K562 (cell line): Measurements from ENCODE around the gene DTX4. TPM values are rescaled to one million over a fixed set of nuclear protein-coding genes. Genes with fewer than 3 reads are reported as not detected.

ENCODE experiments used
- ATAC-seq: fragments of 200-7000 bp; cut with Tn5 transposase; 3 replicates; pipeline ENCODE4 v1.9.1; 2020; ENCODE audit warnings: moderate library complexity
- Bru-seq: library from RNA; stranded (reverse); fragments of 400-500 nt; gene quantifications from one replicate; lab custom pipeline; 2021; lab: Mats Ljungman, UMichigan
- BruChase-seq, 2 experiments: library from RNA; stranded (reverse); fragments of 400-500 nt; gene quantifications; one replicate each; lab custom pipeline; 2021; lab: Mats Ljungman, UMichigan
- BruUV-seq: library from RNA; stranded (reverse); fragments of 400-500 nt; replicated peaks from 2 replicates; lab custom pipeline; 2021; lab: Mats Ljungman, UMichigan
- CTCF ChIA-PET: fragments of 300-600 bp; formaldehyde crosslinking; extraction: SDS; loops from one replicate; lab custom pipeline; 2021; ENCODE audit warnings: low intra/inter-chr PET ratio; lab: Yijun Ruan, JAX
- POLR2A ChIA-PET: fragments of 300-600, 350-650 bp; sonication (Branson Sonifier 250); formaldehyde crosslinking; extraction: SDS; loops from one replicate; lab custom pipeline; 2021; ENCODE audit warnings: antibody characterized with exemption, inconsistent platforms; lab: Yijun Ruan, JAX
- DNase-seq, 4 experiments: peaks; one replicate each; pipeline versions ENCODE4 v3.0.0 to v3.0.0-alpha.2; 2011 to 2018; ENCODE audit warnings: low spot score in 3 of 4, mixed read lengths in 3 of 4; ENCODE audit errors: extremely low read depth in 1 of 4
- FAIRE-seq: peaks from 2 replicates; lab custom pipeline; 2011; peaks lifted over from hg19 to GRCh38; lab: Jason Lieb, UNC
- H2AFZ ChIP-seq: 2 replicates; pipeline ENCODE4 v1.6.0; 2011; ENCODE audit warnings: low read depth, low read length, control low read depth, inconsistent platforms
- H3K27ac ChIP-seq: fragments of 200-600 bp; 3 replicates; pipeline ENCODE4 v1.8.0; 2011; ENCODE audit warnings: low read depth, mild to moderate bottlenecking, control low read depth, inconsistent platforms, low read length, moderate library complexity, mixed read lengths; ENCODE audit errors: extremely low read depth
- H3K27me3 ChIP-seq, 2 experiments: fragments of 300-600 bp in 1 of 2; 2 replicates in 1 of 2; 3 replicates in 1 of 2; pipeline versions ENCODE4 v1.6.0 to v1.8.0; 2011; ENCODE audit warnings: inconsistent platforms in 2 of 2, low read length in 2 of 2, mild to moderate bottlenecking in 1 of 2, mixed read lengths in 1 of 2, moderate library complexity in 1 of 2; ENCODE audit not compliant: control insufficient read depth in 2 of 2, insufficient read depth in 2 of 2
- H3K36me3 ChIP-seq: fragments of 300-600 bp; 3 replicates; pipeline ENCODE4 v1.8.0; 2011; ENCODE audit warnings: mild to moderate bottlenecking, low read length, inconsistent platforms; ENCODE audit not compliant: control insufficient read depth, insufficient read depth
- H3K4me1 ChIP-seq, 2 experiments: fragments of 200-600 bp in 1 of 2; replicated peaks in 1 of 2; 2 replicates in 1 of 2; 3 replicates in 1 of 2; pipeline versions ENCODE4 v1.5.1 to v1.8.0; 2011; ENCODE audit warnings: inconsistent platforms in 2 of 2, low read length in 2 of 2, mild to moderate bottlenecking in 1 of 2, mixed read lengths in 1 of 2, moderate library complexity in 1 of 2; ENCODE audit not compliant: control insufficient read depth in 2 of 2, insufficient read depth in 2 of 2
- H3K4me2 ChIP-seq: 2 replicates; pipeline ENCODE4 v1.6.1; 2011; ENCODE audit warnings: low read length, control low read depth, inconsistent platforms, mixed read lengths; ENCODE audit not compliant: insufficient read depth
- H3K4me3 ChIP-seq: fragments of 200-600 bp; sonication (generic), shearing (Covaris generic); 2 replicates; pipeline ENCODE4 v1.5.1; 2016; ENCODE audit warnings: control low read depth, inconsistent platforms
- H3K79me2 ChIP-seq: fragments of 200-600 bp; 3 replicates; pipeline ENCODE4 v1.8.0; 2011; ENCODE audit warnings: low read length, inconsistent platforms; ENCODE audit not compliant: control insufficient read depth, insufficient read depth
- H3K9ac ChIP-seq, 2 experiments: 2 replicates each; pipeline versions ENCODE4 v1.6.0 to v1.6.1; 2011; ENCODE audit warnings: low read depth in 2 of 2, low read length in 2 of 2, control low read depth in 1 of 2, inconsistent platforms in 1 of 2, mild to moderate bottlenecking in 1 of 2, mixed read lengths in 1 of 2; ENCODE audit not compliant: insufficient read depth in 1 of 2
- H3K9me1 ChIP-seq: one replicate; pipeline ENCODE4 v1.6.0; 2011; ENCODE audit warnings: inconsistent platforms, mild to moderate bottlenecking, low read length, moderate library complexity; ENCODE audit not compliant: control insufficient read depth, insufficient read depth
- H3K9me3 ChIP-seq: replicated peaks from 2 replicates; pipeline ENCODE4 v1.5.1; 2011; ENCODE audit warnings: low read depth, low read length, inconsistent platforms; ENCODE audit not compliant: control insufficient read depth, insufficient read depth
- H4K20me1 ChIP-seq: replicated peaks from 2 replicates; pipeline ENCODE4 v1.6.1; 2011; ENCODE audit warnings: low read length, inconsistent platforms, mixed read lengths; ENCODE audit not compliant: control insufficient read depth, insufficient read depth
- CREM ChIP-seq: IDR thresholded peaks from 2 replicates; pipeline ENCODE4 v1.6.1; 2014; ENCODE audit warnings: antibody characterized with exemption, low read depth
- GATA2 ChIP-seq: sonication (generic); formaldehyde crosslinking; IDR thresholded peaks from 2 replicates; pipeline ENCODE4 v1.4.0; 2020; ENCODE audit warnings: mild to moderate bottlenecking, missing genetic modification reagents
- NCOA1 ChIP-seq: fragments of 450-650 bp; IDR thresholded peaks from 2 replicates; pipeline ENCODE4 v1.6.1; 2016; ENCODE audit warnings: low read depth
- NFIC ChIP-seq: fragments of 450-650 bp; IDR thresholded peaks from 2 replicates; pipeline ENCODE4 v1.6.1; 2017; ENCODE audit warnings: mild to moderate bottlenecking, inconsistent platforms
- PHB2 ChIP-seq: fragments of 450-650 bp; IDR thresholded peaks from 2 replicates; pipeline ENCODE4 v1.6.1; 2017; ENCODE audit warnings: low read depth
- ZBTB1 ChIP-seq: sonication (generic); formaldehyde crosslinking; IDR thresholded peaks from 2 replicates; pipeline ENCODE4 v1.8.1; 2023; ENCODE audit warnings: missing genetic modification reagents, low read depth, mild to moderate bottlenecking, borderline replicate concordance
- ZC3H4 ChIP-seq: sonication (generic); formaldehyde crosslinking; IDR thresholded peaks from 2 replicates; pipeline ENCODE4 v1.9.0; 2021; ENCODE audit warnings: missing genetic modification reagents, borderline replicate concordance
- ZFP30 ChIP-seq: fragments of 250-450 bp; sonication (Bioruptor Pico); IDR thresholded peaks from 2 replicates; pipeline ENCODE4 v1.8.0; 2022; ENCODE audit warnings: moderate library complexity, mild to moderate bottlenecking, inconsistent platforms, borderline replicate concordance
- ZNF274 ChIP-seq: IDR thresholded peaks from 2 replicates; pipeline ENCODE4 v1.6.1; 2011; ENCODE audit warnings: low read depth, mild to moderate bottlenecking, low read length, moderate library complexity, borderline replicate concordance
- WGBS: fragments of 100-300 bp; shearing (Covaris generic); methylation state at CpG from one replicate; pipeline ENCODE4 v1.1.6; 2016; ENCODE audit warnings: low coverage, mixed read lengths; ENCODE audit not compliant: insufficient coverage; ENCODE audit errors: missing lambda C conversion rate; 5-methylcytosine and 5-hydroxymethylcytosine counted together
- in situ Hi-C: fragments of 300-500 bp; cut with MboI; formaldehyde crosslinking; loops from 4 replicates; pipeline ENCODE4 v1.15.0; 2018; ENCODE audit warnings: inconsistent platforms, mixed read lengths
- intact Hi-C: fragments of 100-400 bp; cut with micrococcal nuclease; formaldehyde crosslinking; loops from 2 replicates; pipeline ENCODE4 v1.14.2; 2022
- long read RNA-seq, 3 experiments: library from polyadenylated mRNA in 2 of 3; library from RNA in 1 of 3; unstranded in 2 of 3; stranded (forward) in 1 of 3; transcript quantifications; one replicate each; pipeline ENCODE4 v2.0.0, GENCODE V29; 2019 to 2022
- polyA minus RNA-seq, 3 experiments: library from RNA; depleted of rRNA, polyadenylated mRNA; stranded (reverse); fragments of >200 nt; gene quantifications; 2 replicates each; pipeline ENCODE4 v1.2.3, GENCODE V29; 2011
- polyA plus RNA-seq, 8 experiments: library from polyadenylated mRNA; depleted of rRNA in 4 of 8; stranded (reverse) in 5 of 8; unstranded in 3 of 8; fragments of >200 nt; fragmentation: Nextera tagmentation in 2 of 8; fragmentation: Illumina TruSeq in 1 of 8; extraction: Ambion mirVana in 2 of 8; extraction: Trizol in 1 of 8; gene quantifications; 2 replicates each; pipeline versions ENCODE4 v1.2.1 to v1.2.3, GENCODE V29; 2011 to 2014; ENCODE audit warnings: inconsistent platforms in 1 of 8, missing spikeins in 1 of 8
- total RNA-seq, 7 experiments: library from RNA; depleted of rRNA in 6 of 7; stranded (reverse); fragments of >200 nt in 6 of 7; fragmentation: Illumina TruSeq in 2 of 7; extraction: Trizol in 2 of 7; gene quantifications; 2 replicates each; pipeline versions ENCODE4 v1.2.1 to v1.2.3, GENCODE V29; 2011 to 2021; ENCODE audit warnings: low replicate concordance in 1 of 7
- TF ChIP-seq, protein P1 (sequence below): sonication (generic); formaldehyde crosslinking; IDR thresholded peaks from 2 replicates; pipeline ENCODE4 v1.8.0; 2023; ENCODE audit warnings: missing genetic modification reagents, mild to moderate bottlenecking, borderline replicate concordance

Gene DTX4
- not detected in 2 replicates for total RNA-seq (2011; cell fraction: chromatin; rRNA removed; ENCODE audit: low replicate concordance)
- total RNA-seq (2011; cell fraction: nucleolus; rRNA removed): not detected in 2 replicates
- 0.15 TPM in 1 of 2 replicates, not detected in the other for total RNA-seq (2011; cell fraction: nucleoplasm; rRNA removed)
- total RNA-seq (2014; rRNA removed) (0.20 TPM in 1 of 2 replicates, not detected in the other), total RNA-seq (2014; rRNA removed; fragmentation: Illumina TruSeq; extraction: Trizol) (0.03 TPM in 1 of 2 replicates, not detected in the other), total RNA-seq (2015; rRNA removed; fragmentation: Illumina TruSeq; extraction: Trizol) (0.04 and 0.15 TPM in 2 replicates), total RNA-seq (2021) (0.11 and 0.47 TPM in 2 replicates), polyA plus RNA-seq (2011; rRNA removed) (0.07 TPM in 1 of 2 replicates, not detected in the other), polyA plus RNA-seq (2014; fragmentation: Illumina TruSeq; extraction: Trizol) (0.06 TPM in 2 replicates), polyA plus RNA-seq (2014; fragmentation: Nextera tagmentation; extraction: Ambion mirVana) (under 1 TPM in 1 of 2 experiments, not detected in 1; 0.03 TPM), polyA plus RNA-seq (2014; rRNA removed) (0.04 TPM in 1 of 2 replicates, not detected in the other), polyA minus RNA-seq (2011; rRNA and poly(A)+ RNA removed) (0.04 TPM in 1 of 2 replicates, not detected in the other), Bru-seq, nascent RNA (percentile 15 among the genes with signal in this experiment), BruChase-seq, experiment 1, labeled RNA remaining after a 2-hour chase (percentile 17 among the genes with signal in this experiment), BruChase-seq, experiment 2, labeled RNA remaining after a 6-hour chase (percentile 9 among the genes with signal in this experiment)
- 0.01 TPM in 2 replicates for polyA plus RNA-seq (2011; cell fraction: cytosol; rRNA removed)
- polyA plus RNA-seq (2011; cell fraction: nucleus; rRNA removed): 0.04 and 0.08 TPM in 2 replicates
- polyA plus RNA-seq (2012): 0.04 and 0.05 TPM in 2 replicates
- polyA minus RNA-seq (2011; cell fraction: cytosol; rRNA and poly(A)+ RNA removed): not detected in 2 replicates
- polyA minus RNA-seq (2011; cell fraction: nucleus; rRNA and poly(A)+ RNA removed): 0.40 TPM in 1 of 2 replicates, not detected in the other
- long read RNA-seq, experiment 1, partial matches to known transcripts: 0 of 1 reads
- long read RNA-seq, experiment 1, other reads (novel, unspliced or antisense): 1 of 1 reads
- long read RNA-seq, experiment 2: 0 reads
- long read RNA-seq, experiment 3: 0 reads

DNA sequence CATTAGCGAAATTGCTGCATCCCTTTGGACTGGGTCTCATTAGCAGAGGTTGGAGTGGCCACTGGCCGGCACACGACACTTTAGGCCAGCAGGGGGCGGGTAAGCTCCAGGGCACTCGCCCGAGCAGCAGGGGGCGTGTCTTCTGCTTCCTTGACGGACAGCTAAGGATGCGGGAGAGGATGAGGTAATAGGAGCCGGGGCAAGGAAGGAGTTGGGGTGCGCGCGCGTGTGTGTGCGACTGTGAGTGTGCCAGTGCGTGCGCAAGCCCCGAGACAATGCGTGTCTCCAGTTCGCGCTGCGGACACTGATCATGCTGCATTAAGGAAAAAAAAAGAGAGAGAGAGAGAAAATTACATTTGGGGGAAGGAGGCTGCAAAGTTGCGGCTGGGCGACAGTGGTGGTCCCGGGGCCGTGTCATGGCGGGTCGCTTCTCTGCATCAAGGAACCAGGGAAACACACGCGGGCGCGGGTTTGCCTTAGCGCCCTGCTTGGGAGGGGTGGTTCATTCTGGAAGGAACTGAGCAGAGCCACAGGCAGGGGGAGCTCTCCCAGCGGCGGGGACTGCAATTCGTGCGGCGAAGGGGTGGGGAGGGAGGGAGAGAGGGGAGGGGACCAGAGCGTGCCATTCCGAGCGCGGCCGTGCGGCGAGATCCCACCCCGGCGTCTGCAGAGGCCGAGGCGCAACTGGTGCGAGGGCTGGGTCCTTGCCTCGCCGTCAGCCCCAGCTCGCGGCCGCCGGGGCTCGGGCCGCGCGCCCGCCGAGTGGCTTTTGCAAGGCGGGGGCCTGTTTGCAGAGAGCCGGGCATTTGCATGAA lies at the start of gene DTX4:
Gene DTX4 (plus strand): TSS at position 625 of the 815 bp plus-strand sequence. CDS start 464 bp downstream, outside the sequence.
- Histone ChIP-seq H3K36me3 (no peaks in the 10 kb centered on the region), H3K9me1 (no peaks in the 10 kb centered on the region), H2AFZ (peak within 1 kb of the TSS; percentile 93), H3K9ac (peak within 1 kb of the TSS; percentile 41 to 86; a peak in 3 of 4 replicates), H3K79me2 (no peaks in the 10 kb centered on the region), H4K20me1 (no peaks in the 10 kb centered on the region; the same call in 1 of the 2 replicates), H3K4me3 (peak within 1 kb of the TSS; percentile 39), H3K27me3 (peaks cover 14 to 32% of the 10 kb centered on the region in 2 experiments), H3K4me1 (peaks cover 0 to 20% of the 10 kb centered on the region in 2 experiments; a peak in 3 of 5 replicates), H3K9me3 (no peaks in the 10 kb centered on the region), H3K27ac (peak within 1 kb of the TSS; percentile 54; the same call in 1 of the 3 replicates), H3K4me2 (peak within 1 kb of the TSS; percentile 95)
- CTCF ChIA-PET: interaction anchor here (0.5 to 4.1 kb wide), 9 partner anchors 14 to 631 kb away, joined by 4 to 36 read pairs (median 8); no protein-coding TSS in a partner anchor
- no TSS peak for BruUV-seq
- under 1% methylated on average over 42 of the region's 64 CpGs for WGBS
- ATAC-seq: peak; percentile 98
- intact Hi-C loops (loop anchor here (1.0 to 5.0 kb wide), 5 partner anchors 37 to 631 kb away; no protein-coding TSS in a partner anchor), in situ Hi-C loops (loop anchor here (10.0 kb wide), 1 partner anchor 253 kb away; the partner anchor contains the start of gene OR5A2)
- POLR2A ChIA-PET: interaction anchor here (0.7 to 1.6 kb wide), 2 partner anchors 14 to 1139 kb away, joined by 3 read pairs; no protein-coding TSS in a partner anchor
- peak; percentile 96 for FAIRE-seq
- peak; percentile 87 to 95 (median 92) for DNase-seq
- TF ChIP-seq ZNF274: no peak
- TF ChIP-seq ZFP30 (CRISPR knock-in tag): no peak
- no peak for TF ChIP-seq ZBTB1 (CRISPR knock-in tag)
- TF ChIP-seq NFIC: no peak
- no peak for TF ChIP-seq ZC3H4 (CRISPR knock-in tag)
- TF ChIP-seq, protein P1, sequence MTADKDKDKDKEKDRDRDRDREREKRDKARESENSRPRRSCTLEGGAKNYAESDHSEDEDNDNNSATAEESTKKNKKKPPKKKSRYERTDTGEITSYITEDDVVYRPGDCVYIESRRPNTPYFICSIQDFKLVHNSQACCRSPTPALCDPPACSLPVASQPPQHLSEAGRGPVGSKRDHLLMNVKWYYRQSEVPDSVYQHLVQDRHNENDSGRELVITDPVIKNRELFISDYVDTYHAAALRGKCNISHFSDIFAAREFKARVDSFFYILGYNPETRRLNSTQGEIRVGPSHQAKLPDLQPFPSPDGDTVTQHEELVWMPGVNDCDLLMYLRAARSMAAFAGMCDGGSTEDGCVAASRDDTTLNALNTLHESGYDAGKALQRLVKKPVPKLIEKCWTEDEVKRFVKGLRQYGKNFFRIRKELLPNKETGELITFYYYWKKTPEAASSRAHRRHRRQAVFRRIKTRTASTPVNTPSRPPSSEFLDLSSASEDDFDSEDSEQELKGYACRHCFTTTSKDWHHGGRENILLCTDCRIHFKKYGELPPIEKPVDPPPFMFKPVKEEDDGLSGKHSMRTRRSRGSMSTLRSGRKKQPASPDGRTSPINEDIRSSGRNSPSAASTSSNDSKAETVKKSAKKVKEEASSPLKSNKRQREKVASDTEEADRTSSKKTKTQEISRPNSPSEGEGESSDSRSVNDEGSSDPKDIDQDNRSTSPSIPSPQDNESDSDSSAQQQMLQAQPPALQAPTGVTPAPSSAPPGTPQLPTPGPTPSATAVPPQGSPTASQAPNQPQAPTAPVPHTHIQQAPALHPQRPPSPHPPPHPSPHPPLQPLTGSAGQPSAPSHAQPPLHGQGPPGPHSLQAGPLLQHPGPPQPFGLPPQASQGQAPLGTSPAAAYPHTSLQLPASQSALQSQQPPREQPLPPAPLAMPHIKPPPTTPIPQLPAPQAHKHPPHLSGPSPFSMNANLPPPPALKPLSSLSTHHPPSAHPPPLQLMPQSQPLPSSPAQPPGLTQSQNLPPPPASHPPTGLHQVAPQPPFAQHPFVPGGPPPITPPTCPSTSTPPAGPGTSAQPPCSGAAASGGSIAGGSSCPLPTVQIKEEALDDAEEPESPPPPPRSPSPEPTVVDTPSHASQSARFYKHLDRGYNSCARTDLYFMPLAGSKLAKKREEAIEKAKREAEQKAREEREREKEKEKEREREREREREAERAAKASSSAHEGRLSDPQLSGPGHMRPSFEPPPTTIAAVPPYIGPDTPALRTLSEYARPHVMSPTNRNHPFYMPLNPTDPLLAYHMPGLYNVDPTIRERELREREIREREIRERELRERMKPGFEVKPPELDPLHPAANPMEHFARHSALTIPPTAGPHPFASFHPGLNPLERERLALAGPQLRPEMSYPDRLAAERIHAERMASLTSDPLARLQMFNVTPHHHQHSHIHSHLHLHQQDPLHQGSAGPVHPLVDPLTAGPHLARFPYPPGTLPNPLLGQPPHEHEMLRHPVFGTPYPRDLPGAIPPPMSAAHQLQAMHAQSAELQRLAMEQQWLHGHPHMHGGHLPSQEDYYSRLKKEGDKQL (CRISPR knock-in tag): no peak
- TF ChIP-seq CREM: peak; percentile 57
- TF ChIP-seq NCOA1: peak; percentile 26; the same call in 1 of the 2 replicates
- no peak for TF ChIP-seq PHB2
- TF ChIP-seq GATA2 (CRISPR knock-in tag): no peak
